Body of pancreas (tissue), 4 donors: Measurements from ENCODE around the gene ZNF90. TPM values are rescaled to one million over a fixed set of nuclear protein-coding genes. Genes with fewer than 3 reads are reported as not detected.
"Not testable (repeated sequence)": the region's sequence is repeated elsewhere in the genome, so short reads cannot be mapped to it uniquely, and the experiment has no call there.

Source experiments
- ATAC-seq: fragments of 150-250 bp; one replicate; pipeline ENCODE4 v1.9.1; 2016
- DNase-seq, 4 donors: peaks; one replicate each; pipeline ENCODE4 v3.0.0-alpha.2; 2019
- H3K27ac ChIP-seq, 4 donors: fragments of 200-600 bp; sonication (generic); 1 replicate in 3 of 4; 2 replicates in 1 of 4; pipeline versions ENCODE4 v1.5.1 to v1.6.1; 2016 to 2019; ENCODE audit warnings: mild to moderate bottlenecking in 1 of 4, mixed read lengths in 1 of 4, moderate library complexity in 1 of 4
- H3K27me3 ChIP-seq, 2 donors: fragments of 200-600 bp; sonication (generic); one replicate each; pipeline ENCODE4 v1.6.0; 2016; ENCODE audit warnings: mild to moderate bottlenecking in 1 of 2
- H3K36me3 ChIP-seq, 2 donors: fragments of 200-600 bp; sonication (generic); replicated peaks in 1 of 2; 2 replicates each; pipeline ENCODE4 v1.5.1; 2016; ENCODE audit warnings: low read depth in 2 of 2; ENCODE audit not compliant: insufficient read depth in 1 of 2
- H3K4me1 ChIP-seq: fragments of 200-600 bp; sonication (generic); one replicate; pipeline ENCODE4 v1.6.0; 2016
- H3K4me3 ChIP-seq, 2 donors: fragments of 200-600 bp; sonication (generic); 1 replicate in 1 of 2; 2 replicates in 1 of 2; pipeline ENCODE4 v1.5.1; 2016 to 2019
- H3K9me3 ChIP-seq, 3 donors: fragments of 200-600 bp; sonication (generic); 1 replicate in 2 of 3; 2 replicates in 1 of 3; pipeline ENCODE4 v1.5.1; 2016
- POLR2A ChIP-seq, 3 donors: fragments of 450-650 bp; IDR thresholded peaks; one replicate each; pipeline ENCODE4 v1.6.1; 2016; ENCODE audit warnings: antibody characterized with exemption in 3 of 3, mild to moderate bottlenecking in 2 of 3
- WGBS, 2 donors: methylation state at CpG; one replicate each; pipeline ENCODE4 v1.1.5; 2017; 5-methylcytosine and 5-hydroxymethylcytosine counted together
- intact Hi-C: fragments of 100-400 bp; cut with DNase I; formaldehyde crosslinking; loops from one replicate; pipeline ENCODE4 v1.15.1; 2023
- total RNA-seq, 2 donors: library from RNA; depleted of rRNA; stranded (reverse); fragments of >200 nt; gene quantifications; one replicate each; pipeline ENCODE4 v1.1.0, GENCODE V29; 2016
- TF ChIP-seq, protein P1 (sequence below), 7 experiments: fragments of 450-650 bp in 4 of 7; fragments of 200-600 bp in 3 of 7; sonication (generic) in 3 of 7; IDR thresholded peaks; one replicate each; pipeline ENCODE4 v1.5.1; 2016 to 2019; ENCODE audit warnings: antibody characterized with exemption in 7 of 7

Gene ZNF90
- total RNA-seq, 2 donors from 2014 or later = 6.7 to 13.5 TPM

DNA sequence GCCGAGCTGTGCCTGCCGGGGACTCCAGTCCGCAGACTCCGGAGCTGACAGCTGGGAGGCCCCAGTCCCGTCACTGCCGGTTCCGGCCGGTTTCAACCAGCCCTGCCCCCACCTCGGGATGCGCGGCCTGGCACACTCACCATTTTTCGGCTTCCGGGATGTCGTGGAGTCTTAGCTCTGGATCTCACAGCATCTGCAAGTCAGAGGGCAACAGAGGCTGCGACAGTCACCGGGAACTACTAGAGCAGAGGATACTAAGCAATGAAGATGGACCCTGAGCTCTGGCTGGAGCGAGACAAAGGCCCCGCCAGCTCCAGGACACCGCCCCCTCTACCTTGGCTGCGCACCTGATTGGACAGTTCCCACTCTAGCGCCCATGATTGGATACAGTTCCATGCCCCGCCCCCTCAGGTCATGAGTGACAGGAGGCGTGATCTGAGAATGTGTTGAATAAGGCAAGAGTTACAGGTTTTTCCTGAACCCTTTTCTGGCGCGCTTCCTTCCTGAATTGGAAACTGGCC, 38.5 kb upstream of the ZNF90 start, which contains the start of gene ZNF682:
Gene ZNF682 (minus strand): TSS at position 303 of the 521 bp plus-strand sequence. CDS start 160 bp downstream, at position 143.
- intact Hi-C loops = no loop called here
- Histone ChIP-seq H3K36me3 (no peaks in the 10 kb centered on the region), H3K27ac (peak within 1 kb of the TSS in 3 of 4 donors; percentile 49 to 69 (median 68)), H3K9me3 (no peaks in the 10 kb centered on the region), H3K27me3 (no peaks in the 10 kb centered on the region), H3K4me1 (peaks cover 9% of the 10 kb centered on the region), H3K4me3 (peak within 1 kb of the TSS; percentile 75 to 87)
- 0% methylated on average over 6 to 16 of the region's 25 CpGs for WGBS, 2 donors
- TF ChIP-seq, protein P1, sequence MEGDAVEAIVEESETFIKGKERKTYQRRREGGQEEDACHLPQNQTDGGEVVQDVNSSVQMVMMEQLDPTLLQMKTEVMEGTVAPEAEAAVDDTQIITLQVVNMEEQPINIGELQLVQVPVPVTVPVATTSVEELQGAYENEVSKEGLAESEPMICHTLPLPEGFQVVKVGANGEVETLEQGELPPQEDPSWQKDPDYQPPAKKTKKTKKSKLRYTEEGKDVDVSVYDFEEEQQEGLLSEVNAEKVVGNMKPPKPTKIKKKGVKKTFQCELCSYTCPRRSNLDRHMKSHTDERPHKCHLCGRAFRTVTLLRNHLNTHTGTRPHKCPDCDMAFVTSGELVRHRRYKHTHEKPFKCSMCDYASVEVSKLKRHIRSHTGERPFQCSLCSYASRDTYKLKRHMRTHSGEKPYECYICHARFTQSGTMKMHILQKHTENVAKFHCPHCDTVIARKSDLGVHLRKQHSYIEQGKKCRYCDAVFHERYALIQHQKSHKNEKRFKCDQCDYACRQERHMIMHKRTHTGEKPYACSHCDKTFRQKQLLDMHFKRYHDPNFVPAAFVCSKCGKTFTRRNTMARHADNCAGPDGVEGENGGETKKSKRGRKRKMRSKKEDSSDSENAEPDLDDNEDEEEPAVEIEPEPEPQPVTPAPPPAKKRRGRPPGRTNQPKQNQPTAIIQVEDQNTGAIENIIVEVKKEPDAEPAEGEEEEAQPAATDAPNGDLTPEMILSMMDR (IDR thresholded peaks at IDR 0.05) = no peak
- TF ChIP-seq POLR2A (IDR thresholded peaks at IDR 0.05) = peak in 2 of 3 donors; percentile 64 to 73
- ATAC-seq (peak; percentile 100), DNase-seq (peak; percentile 98 to 99 (median 98))

- intact Hi-C loops = no loop called here
- no peak for ATAC-seq
- Histone ChIP-seq H3K4me3 (no peak overlapping the region), H3K9me3 (no peaks in the 10 kb centered on the region), H3K4me1 (no peaks in the 10 kb centered on the region), H3K27me3 (no peaks in the 10 kb centered on the region), H3K36me3 (no peaks in the 10 kb centered on the region), H3K27ac (no peak overlapping the region)
- WGBS, 2 donors = 51 to 70% methylated on average over 3 of the region's 3 CpGs
- TF ChIP-seq POLR2A (IDR thresholded peaks at IDR 0.05) = no peak
- TF ChIP-seq, protein P1 (IDR thresholded peaks at IDR 0.05) = no peak
- DNase-seq = no peak
Measured at GRCh38 chr19:20044663-20045062, 33.1 kb upstream of the ZNF90 start.

DNA sequence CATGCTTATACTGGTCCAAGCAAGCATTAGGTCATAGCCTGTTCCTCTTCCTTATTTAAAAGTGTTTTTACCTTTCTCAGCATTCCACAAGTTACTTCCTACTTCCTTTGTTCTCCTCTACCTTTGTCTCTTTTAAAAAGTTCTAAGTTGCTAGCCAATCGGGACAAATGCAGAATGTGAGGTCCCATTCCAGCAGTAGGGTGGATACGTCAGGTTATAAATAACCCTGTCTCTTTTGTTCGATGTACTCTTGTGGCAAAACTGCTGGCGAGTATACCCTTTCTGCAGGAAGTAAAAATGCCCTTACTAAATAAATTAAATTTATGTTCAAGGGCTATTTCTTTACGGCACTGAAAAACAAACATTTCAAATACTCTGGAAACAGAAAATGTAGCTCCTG, 32.1 kb upstream of the ZNF90 start:
- DNase-seq, H3K27me3 ChIP-seq, intact Hi-C loops, H3K9me3 ChIP-seq, ATAC-seq, H3K27ac ChIP-seq, H3K4me1 ChIP-seq, H3K36me3 ChIP-seq, H3K4me3 ChIP-seq: not testable (repeated sequence)
- WGBS, 2 donors = 55 to 72% methylated on average over 5 of the region's 5 CpGs

- peak; percentile 49 to 91 (median 81) for TF ChIP-seq POLR2A (IDR thresholded peaks at IDR 0.05)
- TF ChIP-seq, protein P1 (IDR thresholded peaks at IDR 0.05) = peak in 4 of 7 experiments; percentile 35 to 44 (median 41)
- intact Hi-C loops = no loop called here
Measured at GRCh38 chr19:20051841-20052768, 25.7 kb upstream of the ZNF90 start.

DNA sequence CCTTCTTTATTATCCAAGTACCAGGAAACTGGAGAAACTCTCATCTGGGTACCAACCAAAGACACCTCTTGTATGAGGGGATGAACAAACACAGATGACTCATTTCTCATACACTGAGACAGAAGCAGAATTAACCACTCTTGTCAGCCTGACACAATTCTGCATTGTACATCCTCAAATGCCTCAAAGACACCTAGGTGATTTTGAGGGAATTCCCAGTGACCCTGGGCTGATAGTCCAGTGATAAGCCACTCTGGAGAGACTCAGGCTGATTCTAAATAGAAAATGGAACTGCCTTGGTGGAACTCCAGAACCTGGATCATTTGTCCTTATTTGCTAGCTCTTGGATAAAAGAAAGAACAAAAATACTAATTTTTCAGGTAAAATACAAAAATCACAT, 19.1 kb upstream of the ZNF90 start:
- H3K4me3 ChIP-seq, DNase-seq, H3K4me1 ChIP-seq, intact Hi-C loops, ATAC-seq, H3K9me3 ChIP-seq, H3K27ac ChIP-seq, H3K27me3 ChIP-seq, H3K36me3 ChIP-seq: not testable (repeated sequence)

More at GRCh38 chr19:20051841-20052768, 25.7 kb upstream of the ZNF90 start:
- peak overlapping the region; percentile 31 to 51 for H3K4me3 ChIP-seq
- H3K27ac ChIP-seq = peak overlapping the region; percentile 80 to 89 (median 86)
- peaks cover 6% of the 10 kb centered on the region for H3K4me1 ChIP-seq
- no peaks in the 10 kb centered on the region for H3K36me3 ChIP-seq
- H3K9me3 ChIP-seq = no peaks in the 10 kb centered on the region
- H3K27me3 ChIP-seq = no peaks in the 10 kb centered on the region
- ATAC-seq = peak; percentile 98
- WGBS, 2 donors = 0 to 1% methylated on average over 13 to 43 of the region's 43 CpGs
- DNase-seq = peak; percentile 98 to 99 (median 98)
